Measurements from ENCODE around the gene CHRNA5.

GRCh38 chr15:78623786-78624497 is 58.6 kb downstream of the CHRNA5 start:
- TF ChIP-seq POLR2AphosphoS5 (IDR thresholded peaks at IDR 0.05; ENCODE audit: low read depth, low read length) (no peak), REST (IDR thresholded peaks at IDR 0.05; ENCODE audit: insufficient read depth in 1 of 2, low read depth in 2 of 2, low read length in 2 of 2) (no peak), TAF1 (IDR thresholded peaks at IDR 0.05; ENCODE audit: borderline replicate concordance, insufficient read depth, low read length) (no peak)
